Ishikawa (cell line): ENCODE results near the gene CORIN.

Experiments used
- CEBPB ChIP-seq: IDR thresholded peaks from 2 replicates; pipeline ENCODE4 v1.6.1; 2012
- CREB1 ChIP-seq: IDR thresholded peaks from 2 replicates; pipeline ENCODE4 v1.6.1; 2012; ENCODE audit warnings: low read depth
- EP300 ChIP-seq: IDR thresholded peaks from 2 replicates; pipeline ENCODE4 v1.6.1; 2012; ENCODE audit warnings: borderline replicate concordance
- NFIC ChIP-seq: IDR thresholded peaks from 2 replicates; pipeline ENCODE4 v1.6.1; 2012
- RAD21 ChIP-seq: IDR thresholded peaks from 2 replicates; pipeline ENCODE4 v1.6.1; 2012; ENCODE audit warnings: low read depth
- TAF1 ChIP-seq: IDR thresholded peaks from 2 replicates; pipeline ENCODE4 v1.6.1; 2012; ENCODE audit warnings: low read depth, mild to moderate bottlenecking
- TCF12 ChIP-seq: IDR thresholded peaks from 2 replicates; pipeline ENCODE4 v1.6.1; 2012; ENCODE audit warnings: low read depth
- TEAD4 ChIP-seq: IDR thresholded peaks from 2 replicates; pipeline ENCODE4 v1.6.1; 2012
- YY1 ChIP-seq: IDR thresholded peaks from 2 replicates; pipeline ENCODE4 v1.6.1; 2012; ENCODE audit warnings: low read depth
- ZBTB7A ChIP-seq: IDR thresholded peaks from 2 replicates; pipeline ENCODE4 v1.6.1; 2012; ENCODE audit warnings: low read depth
- TF ChIP-seq, protein P1 (sequence below): IDR thresholded peaks from 2 replicates; pipeline ENCODE4 v1.6.1; 2012
- TF ChIP-seq, protein P2 (sequence below): IDR thresholded peaks from 2 replicates; pipeline ENCODE4 v1.6.1; 2012; ENCODE audit warnings: low read depth, mild to moderate bottlenecking

DNA sequence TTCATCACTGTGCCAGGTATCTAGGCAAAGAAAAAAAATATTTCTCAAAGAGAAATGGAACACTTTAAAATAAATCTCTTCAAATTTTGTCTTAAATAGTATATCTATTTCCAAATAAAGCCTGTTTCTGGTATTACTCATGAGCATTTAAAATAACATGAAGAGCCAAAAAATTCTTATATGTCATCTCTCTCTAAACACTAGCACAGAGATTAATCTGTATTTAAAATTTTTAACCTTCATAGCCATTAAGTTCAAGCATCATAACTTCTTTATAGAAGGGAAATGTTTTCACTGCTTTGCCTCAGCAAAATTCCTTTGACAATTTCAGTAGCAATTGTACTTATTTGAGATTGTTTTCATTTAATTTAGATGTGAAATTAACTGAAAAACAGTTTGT lies 5.1 kb upstream of the CORIN start:
- TF ChIP-seq TAF1 (no peak), TCF12 (no peak), TEAD4 (no peak), EP300 (no peak), ZBTB7A (no peak), YY1 (no peak), RAD21 (no peak), NFIC (no peak), CEBPB (no peak), CREB1 (no peak)
- TF ChIP-seq, protein P1, sequence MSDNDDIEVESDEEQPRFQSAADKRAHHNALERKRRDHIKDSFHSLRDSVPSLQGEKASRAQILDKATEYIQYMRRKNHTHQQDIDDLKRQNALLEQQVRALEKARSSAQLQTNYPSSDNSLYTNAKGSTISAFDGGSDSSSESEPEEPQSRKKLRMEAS: no peak
- TF ChIP-seq, protein P2, sequence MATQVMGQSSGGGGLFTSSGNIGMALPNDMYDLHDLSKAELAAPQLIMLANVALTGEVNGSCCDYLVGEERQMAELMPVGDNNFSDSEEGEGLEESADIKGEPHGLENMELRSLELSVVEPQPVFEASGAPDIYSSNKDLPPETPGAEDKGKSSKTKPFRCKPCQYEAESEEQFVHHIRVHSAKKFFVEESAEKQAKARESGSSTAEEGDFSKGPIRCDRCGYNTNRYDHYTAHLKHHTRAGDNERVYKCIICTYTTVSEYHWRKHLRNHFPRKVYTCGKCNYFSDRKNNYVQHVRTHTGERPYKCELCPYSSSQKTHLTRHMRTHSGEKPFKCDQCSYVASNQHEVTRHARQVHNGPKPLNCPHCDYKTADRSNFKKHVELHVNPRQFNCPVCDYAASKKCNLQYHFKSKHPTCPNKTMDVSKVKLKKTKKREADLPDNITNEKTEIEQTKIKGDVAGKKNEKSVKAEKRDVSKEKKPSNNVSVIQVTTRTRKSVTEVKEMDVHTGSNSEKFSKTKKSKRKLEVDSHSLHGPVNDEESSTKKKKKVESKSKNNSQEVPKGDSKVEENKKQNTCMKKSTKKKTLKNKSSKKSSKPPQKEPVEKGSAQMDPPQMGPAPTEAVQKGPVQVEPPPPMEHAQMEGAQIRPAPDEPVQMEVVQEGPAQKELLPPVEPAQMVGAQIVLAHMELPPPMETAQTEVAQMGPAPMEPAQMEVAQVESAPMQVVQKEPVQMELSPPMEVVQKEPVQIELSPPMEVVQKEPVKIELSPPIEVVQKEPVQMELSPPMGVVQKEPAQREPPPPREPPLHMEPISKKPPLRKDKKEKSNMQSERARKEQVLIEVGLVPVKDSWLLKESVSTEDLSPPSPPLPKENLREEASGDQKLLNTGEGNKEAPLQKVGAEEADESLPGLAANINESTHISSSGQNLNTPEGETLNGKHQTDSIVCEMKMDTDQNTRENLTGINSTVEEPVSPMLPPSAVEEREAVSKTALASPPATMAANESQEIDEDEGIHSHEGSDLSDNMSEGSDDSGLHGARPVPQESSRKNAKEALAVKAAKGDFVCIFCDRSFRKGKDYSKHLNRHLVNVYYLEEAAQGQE: no peak
